Endothelial cell of umbilical vein (primary cell): ENCODE data around the gene PLEKHO1. TPM values are rescaled to one million over a fixed set of nuclear protein-coding genes. Genes with fewer than 3 reads are reported as not detected.

Experiments
- BruUV-seq: library from RNA; stranded (reverse); fragments of 400-500 nt; replicated peaks from 2 replicates; lab custom pipeline; 2021; lab: Mats Ljungman, UMichigan
- CTCF ChIA-PET: fragments of 300-600, 350-600 bp; sonication (Branson Sonifier 250); formaldehyde crosslinking; loops from one replicate; lab custom pipeline; 2021; ENCODE audit warnings: antibody characterized with exemption, inconsistent platforms; lab: Charles Lee
- POLR2A ChIA-PET: fragments of 300-600, 350-600 bp; sonication (Branson Sonifier 250); formaldehyde crosslinking; loops from one replicate; lab custom pipeline; 2021; ENCODE audit warnings: antibody characterized with exemption, inconsistent platforms; lab: Charles Lee
- DNase-seq: peaks from one replicate; pipeline ENCODE4 v3.0.0-alpha.2; 2011; ENCODE audit warnings: low read depth, low spot score
- FAIRE-seq: peaks from 2 replicates; lab custom pipeline; 2011; peaks lifted over from hg19 to GRCh38; lab: Jason Lieb, UNC
- H2AFZ ChIP-seq: 2 replicates; pipeline ENCODE4 v1.6.0; 2012; ENCODE audit warnings: low read depth, low read length, control low read depth, inconsistent platforms
- H3K27ac ChIP-seq: 2 replicates; pipeline ENCODE4 v1.5.1; 2011; ENCODE audit warnings: low read depth, mild to moderate bottlenecking, control low read depth, low read length, moderate library complexity; ENCODE audit not compliant: insufficient read depth
- H3K27me3 ChIP-seq, 2 experiments: 2 replicates each; pipeline versions ENCODE4 v1.6.0 to v1.6.1; 2011; ENCODE audit warnings: low read length in 2 of 2, mixed read lengths in 1 of 2; ENCODE audit not compliant: control insufficient read depth in 2 of 2, insufficient read depth in 2 of 2
- H3K36me3 ChIP-seq, 2 experiments: 2 replicates in 1 of 2; 3 replicates in 1 of 2; pipeline ENCODE4 v1.5.1; 2011; ENCODE audit warnings: low read length in 2 of 2, mild to moderate bottlenecking in 1 of 2, moderate library complexity in 1 of 2; ENCODE audit not compliant: control insufficient read depth in 2 of 2, insufficient read depth in 2 of 2; ENCODE audit errors: extremely low read depth in 1 of 2
- H3K4me1 ChIP-seq: 3 replicates; pipeline ENCODE4 v1.5.1; 2011; ENCODE audit warnings: mild to moderate bottlenecking, low read length; ENCODE audit not compliant: control insufficient read depth, insufficient read depth; ENCODE audit errors: extremely low read depth
- H3K4me2 ChIP-seq: 2 replicates; pipeline ENCODE4 v1.6.1; 2011; ENCODE audit warnings: low read length, control low read depth, mixed read lengths; ENCODE audit not compliant: insufficient read depth
- H3K4me3 ChIP-seq, 3 experiments: fragments of 200-600 bp in 1 of 3; sonication (generic), shearing (Covaris generic) in 1 of 3; replicated peaks in 1 of 3; 2 replicates each; pipeline ENCODE4 v1.5.1; 2011 to 2016; ENCODE audit warnings: control low read depth in 3 of 3, low read length in 3 of 3, mild to moderate bottlenecking in 2 of 3, inconsistent platforms in 1 of 3, low read depth in 1 of 3, moderate library complexity in 1 of 3; ENCODE audit not compliant: insufficient read depth in 1 of 3
- H3K79me2 ChIP-seq: 2 replicates; pipeline ENCODE4 v1.6.0; 2012; ENCODE audit warnings: low read length, inconsistent platforms; ENCODE audit not compliant: control insufficient read depth, insufficient read depth
- H3K9ac ChIP-seq: replicated peaks from 2 replicates; pipeline ENCODE3; 2011; ENCODE audit warnings: low read length, control low read depth; ENCODE audit not compliant: insufficient read depth; ENCODE audit errors: extremely low read depth
- H3K9me1 ChIP-seq: replicated peaks from 3 replicates; pipeline ENCODE4 v1.6.0; 2011; ENCODE audit warnings: mild to moderate bottlenecking, low read length; ENCODE audit not compliant: control insufficient read depth, insufficient read depth; ENCODE audit errors: extremely low read depth
- H3K9me3 ChIP-seq: replicated peaks from 2 replicates; pipeline ENCODE4 v1.5.1; 2012; ENCODE audit warnings: low read length, inconsistent platforms; ENCODE audit not compliant: control insufficient read depth, insufficient read depth
- H4K20me1 ChIP-seq: replicated peaks from 2 replicates; pipeline ENCODE3; 2011; ENCODE audit warnings: mild to moderate bottlenecking, low read length; ENCODE audit not compliant: control insufficient read depth, insufficient read depth; ENCODE audit errors: extremely low read depth
- CTCF ChIP-seq, 2 donors: IDR thresholded peaks; 1 replicate in 1 of 2; 2 replicates in 1 of 2; pipeline ENCODE4 v1.5.1; 2011; ENCODE audit warnings: low read length in 2 of 2, mild to moderate bottlenecking in 2 of 2, moderate library complexity in 2 of 2, control low read depth in 1 of 2, inconsistent platforms in 1 of 2, low read depth in 1 of 2; ENCODE audit not compliant: insufficient read depth in 1 of 2; ENCODE audit errors: extremely low read depth in 1 of 2
- EZH2 ChIP-seq: IDR thresholded peaks from 2 replicates; pipeline ENCODE4 v1.6.1; 2012; ENCODE audit warnings: borderline replicate concordance, low read depth, mild to moderate bottlenecking, moderate library complexity, low read length, inconsistent platforms; ENCODE audit not compliant: severe bottlenecking
- FOS ChIP-seq: IDR thresholded peaks from 2 replicates; pipeline ENCODE4 v1.6.1; 2011; ENCODE audit warnings: mild to moderate bottlenecking, low read length, moderate library complexity, borderline replicate concordance; ENCODE audit not compliant: insufficient read depth
- GATA2 ChIP-seq: IDR thresholded peaks from 2 replicates; pipeline ENCODE4 v1.7.0; 2011; ENCODE audit warnings: low read depth, mild to moderate bottlenecking, moderate library complexity, mixed read lengths, low read length; ENCODE audit not compliant: insufficient read length, insufficient read depth
- JUN ChIP-seq: IDR thresholded peaks from 2 replicates; pipeline ENCODE4 v1.6.1; 2011; ENCODE audit warnings: borderline replicate concordance, low read depth; ENCODE audit not compliant: insufficient read length, insufficient read depth
- MAX ChIP-seq: IDR thresholded peaks from 2 replicates; pipeline ENCODE4 v1.6.1; 2011; ENCODE audit not compliant: insufficient read depth, insufficient read length
- MYC ChIP-seq: IDR thresholded peaks from one replicate; pipeline ENCODE4 v1.6.1; 2011; ENCODE audit warnings: mild to moderate bottlenecking, low read depth, low read length
- POLR2A ChIP-seq: IDR thresholded peaks from 2 replicates; pipeline ENCODE4 v1.6.1; 2012; ENCODE audit warnings: low read depth, mild to moderate bottlenecking, control low read depth, low read length
- POLR2AphosphoS5 ChIP-seq: IDR thresholded peaks from 2 replicates; pipeline ENCODE4 v1.6.1; 2012; ENCODE audit warnings: low read depth, mild to moderate bottlenecking, control low read depth, low read length, moderate library complexity; ENCODE audit not compliant: insufficient read depth
- dilution Hi-C: fragments of 300-500 bp; cut with MboI; formaldehyde crosslinking; loops from one replicate; pipeline ENCODE4 v1.15.0; 2019; ENCODE audit warnings: low sequenced_read_pairs; ENCODE audit not compliant: extremely low pct_ligation_motif_present
- intact Hi-C: fragments of 100-400 bp; cut with micrococcal nuclease; formaldehyde crosslinking; loops from one replicate; pipeline ENCODE4 v1.10.0; 2022
- polyA plus RNA-seq, 4 experiments: library from polyadenylated mRNA; depleted of rRNA in 3 of 4; stranded (reverse) in 3 of 4; unstranded in 1 of 4; fragments of >200 nt; gene quantifications; 2 replicates each; pipeline versions ENCODE4 v1.2.1 to v1.2.3, GENCODE V29; 2011 to 2012; ENCODE audit warnings: missing spikeins in 1 of 4
- total RNA-seq: library from RNA; stranded (reverse); gene quantifications from 2 replicates; pipeline ENCODE4 v1.2.3, GENCODE V29; 2021

The PLEKHO1 gene
- total and polyA plus RNA-seq, 2 donors (not counting 3 experiments of a cell fraction or from before 2014, with no cell fraction given): 59.8 to 101 TPM

GRCh38 chr1:150152772-150153456 lies 3.2 kb downstream of the PLEKHO1 start:
- H2AFZ ChIP-seq: no peak overlapping the region
- H3K9me1 ChIP-seq: no peaks in the 10 kb centered on the region
- H3K27me3 ChIP-seq: no peaks in the 10 kb centered on the region
- peak overlapping the region; percentile 92 for H3K9ac ChIP-seq
- FAIRE-seq: peak; percentile 96
- intact Hi-C loops: loop anchor here (5.0 kb wide), 1 partner anchor 41 kb away; no protein-coding TSS in a partner anchor
- TF ChIP-seq EZH2: no peak
- peak; percentile 85 for TF ChIP-seq JUN
- no peak for TF ChIP-seq POLR2AphosphoS5
- TF ChIP-seq FOS: peak; percentile 88
- TF ChIP-seq GATA2: peak; percentile 34
- ChIA-PET CTCF (interaction anchor here (0.7 to 5.5 kb wide), 6 partner anchors 10 to 80 kb away, joined by 3 to 34 read pairs (median 10); no protein-coding TSS in a partner anchor), POLR2A (no interaction called here)
- H3K4me2 ChIP-seq: peak overlapping the region; percentile 90
- peaks cover 22% of the 10 kb centered on the region for H3K79me2 ChIP-seq
- peaks cover 32 to 34% of the 10 kb centered on the region in 2 experiments for H3K36me3 ChIP-seq
- H3K9me3 ChIP-seq: no peaks in the 10 kb centered on the region
- dilution Hi-C loops: no loop called here
- H3K4me3 ChIP-seq: peak overlapping the region in 1 of 3 experiments; percentile 96
- peak; percentile 71 for DNase-seq
- H3K4me1 ChIP-seq: peaks cover 42% of the 10 kb centered on the region
- no peaks in the 10 kb centered on the region for H4K20me1 ChIP-seq
- peak overlapping the region; percentile 79 for H3K27ac ChIP-seq
- BruUV-seq: no TSS peak

GRCh38 chr1:150154143-150154542 lies 4.4 kb downstream of the PLEKHO1 start:
- BruUV-seq: no TSS peak
- no peak overlapping the region for H3K9ac ChIP-seq
- no peak overlapping the region for H2AFZ ChIP-seq
- H3K9me3 ChIP-seq: no peaks in the 10 kb centered on the region
- no peak for DNase-seq
- no peak overlapping the region for H3K27ac ChIP-seq
- intact Hi-C loops (loop anchor here (5.0 kb wide), 1 partner anchor 42 kb away; no protein-coding TSS in a partner anchor), dilution Hi-C loops (no loop called here)
- CTCF ChIA-PET: interaction anchor here (1.6 to 2.9 kb wide), 3 partner anchors 8 to 33 kb away, joined by 4 to 15 read pairs (median 12); no protein-coding TSS in a partner anchor
- FAIRE-seq: no peak
- no peaks in the 10 kb centered on the region for H3K27me3 ChIP-seq
- TF ChIP-seq GATA2 (no peak), FOS (no peak), MAX (no peak), MYC (no peak), POLR2AphosphoS5 (no peak), CTCF (IDR thresholded peaks at IDR 0.05; ENCODE audit: extremely low read depth in 1 of 2, insufficient read depth in 1 of 2, low read depth in 1 of 2, low read length in 2 of 2) (no peak), EZH2 (no peak), POLR2A (no peak), JUN (no peak)
- no peak overlapping the region for H3K4me2 ChIP-seq
- H4K20me1 ChIP-seq: no peaks in the 10 kb centered on the region
- peaks cover 22% of the 10 kb centered on the region for H3K79me2 ChIP-seq
- H3K4me1 ChIP-seq: peaks cover 47% of the 10 kb centered on the region
- POLR2A ChIA-PET: no interaction called here
- H3K36me3 ChIP-seq: peaks cover 32 to 34% of the 10 kb centered on the region in 2 experiments
- H3K4me3 ChIP-seq: no peak overlapping the region
- H3K9me1 ChIP-seq: no peaks in the 10 kb centered on the region
